ENCODE results near the gene TPRG1L. TPM values are rescaled to one million over a fixed set of nuclear protein-coding genes. Genes with fewer than 3 reads are reported as not detected.

TPRG1L gene
- polyA plus RNA-seq, 1 experiment = 52.1 TPM

GRCh38 chr1:3595949-3596348, 28.9 kb upstream of the TPRG1L start:
- no peak for DNase-seq (ENCODE audit: low read depth)
- ChIA-PET POLR2A (no interaction called here), CTCF (no interaction called here)
- H3K36me3 ChIP-seq (ENCODE audit: control insufficient read depth, insufficient read depth, low read length) = no peaks in the 10 kb centered on the region
- TF ChIP-seq CTCF (IDR thresholded peaks at IDR 0.05; ENCODE audit: insufficient read depth, low read depth, low read length) = no peak
- no peaks in the 10 kb centered on the region for H3K27me3 ChIP-seq (ENCODE audit: control insufficient read depth, insufficient read depth, low read length)
- no peak overlapping the region for H3K4me3 ChIP-seq (ENCODE audit: low read depth, low read length)

GRCh38 chr1:3596663-3597598, 27.9 kb upstream of the TPRG1L start:
- DNase-seq (ENCODE audit: low read depth) = no peak
- no peak for TF ChIP-seq CTCF (IDR thresholded peaks at IDR 0.05; ENCODE audit: insufficient read depth, low read depth, low read length)
- ChIA-PET CTCF (interaction anchor here (0.9 kb wide), 1 partner anchor 22 kb away, joined by 4 read pairs; no protein-coding TSS in a partner anchor), POLR2A (no interaction called here)
- no peaks in the 10 kb centered on the region for H3K27me3 ChIP-seq (ENCODE audit: control insufficient read depth, insufficient read depth, low read length)
- H3K4me3 ChIP-seq (ENCODE audit: low read depth, low read length) = no peak overlapping the region
- H3K36me3 ChIP-seq (ENCODE audit: control insufficient read depth, insufficient read depth, low read length) = no peaks in the 10 kb centered on the region

- CTCF ChIA-PET = interaction anchor here (0.9 kb wide), 1 partner anchor 21 kb away, joined by 4 read pairs; no protein-coding TSS in a partner anchor
- no peak for DNase-seq (ENCODE audit: low read depth)
- Histone ChIP-seq H3K36me3 (ENCODE audit: control insufficient read depth, insufficient read depth, low read length) (no peaks in the 10 kb centered on the region), H3K4me3 (ENCODE audit: low read depth, low read length) (no peak overlapping the region), H3K27me3 (ENCODE audit: control insufficient read depth, insufficient read depth, low read length) (no peaks in the 10 kb centered on the region)
- no peak for TF ChIP-seq CTCF (IDR thresholded peaks at IDR 0.05; ENCODE audit: insufficient read depth, low read depth, low read length)
- POLR2A ChIA-PET = no interaction called here
Measured at GRCh38 chr1:3597599-3597964, 27.2 kb upstream of the TPRG1L start.

- DNase-seq (ENCODE audit: low read depth) = no peak
- Histone ChIP-seq H3K36me3 (ENCODE audit: control insufficient read depth, insufficient read depth, low read length) (no peaks in the 10 kb centered on the region), H3K4me3 (ENCODE audit: low read depth, low read length) (no peak overlapping the region), H3K27me3 (ENCODE audit: control insufficient read depth, insufficient read depth, low read length) (no peaks in the 10 kb centered on the region)
- CTCF ChIA-PET = interaction anchor here (1.4 to 1.7 kb wide), 2 partner anchors 23 to 33 kb away, joined by 3 to 10 read pairs; no protein-coding TSS in a partner anchor
- TF ChIP-seq CTCF (IDR thresholded peaks at IDR 0.05; ENCODE audit: insufficient read depth, low read depth, low read length) = no peak
- POLR2A ChIA-PET = no interaction called here
Measured at GRCh38 chr1:3598051-3598491, 26.7 kb upstream of the TPRG1L start.

GRCh38 chr1:3598522-3599285, 26.1 kb upstream of the TPRG1L start:
- no peak for TF ChIP-seq CTCF (IDR thresholded peaks at IDR 0.05; ENCODE audit: insufficient read depth, low read depth, low read length)
- no peak overlapping the region for H3K4me3 ChIP-seq (ENCODE audit: low read depth, low read length)
- H3K27me3 ChIP-seq (ENCODE audit: control insufficient read depth, insufficient read depth, low read length) = no peaks in the 10 kb centered on the region
- CTCF ChIA-PET = interaction anchor here (1.4 to 1.7 kb wide), 2 partner anchors 23 to 33 kb away, joined by 3 to 10 read pairs; no protein-coding TSS in a partner anchor
- POLR2A ChIA-PET = no interaction called here
- DNase-seq (ENCODE audit: low read depth) = no peak
- H3K36me3 ChIP-seq (ENCODE audit: control insufficient read depth, insufficient read depth, low read length) = no peaks in the 10 kb centered on the region

Data from BJ (cell line).